Ramos (cell line): ENCODE results near the gene WDR41.
"Not testable (repeated sequence)": the region's sequence is repeated elsewhere in the genome, so short reads cannot be mapped to it uniquely, and the experiment has no call there.

Experiments used
- in situ Hi-C: fragments of 300-500 bp; cut with MboI; formaldehyde crosslinking; loops from one replicate; pipeline ENCODE4 v1.14.3; 2022; ENCODE audit warnings: low sequenced_read_pairs; ENCODE audit not compliant: unreplicated experiment

The WDR41 gene, protein sequence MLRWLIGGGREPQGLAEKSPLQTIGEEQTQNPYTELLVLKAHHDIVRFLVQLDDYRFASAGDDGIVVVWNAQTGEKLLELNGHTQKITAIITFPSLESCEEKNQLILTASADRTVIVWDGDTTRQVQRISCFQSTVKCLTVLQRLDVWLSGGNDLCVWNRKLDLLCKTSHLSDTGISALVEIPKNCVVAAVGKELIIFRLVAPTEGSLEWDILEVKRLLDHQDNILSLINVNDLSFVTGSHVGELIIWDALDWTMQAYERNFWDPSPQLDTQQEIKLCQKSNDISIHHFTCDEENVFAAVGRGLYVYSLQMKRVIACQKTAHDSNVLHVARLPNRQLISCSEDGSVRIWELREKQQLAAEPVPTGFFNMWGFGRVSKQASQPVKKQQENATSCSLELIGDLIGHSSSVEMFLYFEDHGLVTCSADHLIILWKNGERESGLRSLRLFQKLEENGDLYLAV

GRCh38 chr5:77491783-77492652 is at the start of gene WDR41:
Gene WDR41, minus strand, starts transcription at chr5:77492316. Its CDS starts 96 bp downstream, at chr5:77492220.
- in situ Hi-C loops, result no loop called here

DNA sequence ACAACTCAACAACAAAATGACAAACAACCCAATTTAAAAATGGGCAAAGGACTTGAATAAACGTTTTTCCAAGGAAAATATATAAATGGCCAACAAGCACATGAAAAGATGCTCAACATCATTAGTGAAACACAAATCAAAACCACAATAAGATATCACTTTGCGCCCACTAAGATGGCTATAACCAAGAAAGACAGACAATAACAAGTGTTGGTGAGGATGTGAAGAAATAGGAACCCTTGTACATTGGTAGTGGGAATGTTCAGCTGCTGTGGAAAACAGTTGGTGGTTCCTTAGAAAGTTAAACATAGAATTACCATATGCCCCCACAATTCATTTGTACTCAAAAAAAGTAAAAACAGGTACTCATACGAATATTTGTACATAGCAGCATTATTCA is 39.2 kb upstream of the WDR41 start:
- in situ Hi-C loops, result no loop called here

- in situ Hi-C loops, result no loop called here
Measured at GRCh38 chr5:77518304-77518703, 26.2 kb upstream of the WDR41 start.

GRCh38 chr5:77514457-77514856 is 22.3 kb upstream of the WDR41 start:
- in situ Hi-C loops, result no loop called here

GRCh38 chr5:77513321-77513720 is 21.2 kb upstream of the WDR41 start:
- in situ Hi-C loops, result no loop called here

- in situ Hi-C loops, result not testable (repeated sequence)
Measured at GRCh38 chr5:77501132-77501531, 9.0 kb upstream of the WDR41 start.

DNA sequence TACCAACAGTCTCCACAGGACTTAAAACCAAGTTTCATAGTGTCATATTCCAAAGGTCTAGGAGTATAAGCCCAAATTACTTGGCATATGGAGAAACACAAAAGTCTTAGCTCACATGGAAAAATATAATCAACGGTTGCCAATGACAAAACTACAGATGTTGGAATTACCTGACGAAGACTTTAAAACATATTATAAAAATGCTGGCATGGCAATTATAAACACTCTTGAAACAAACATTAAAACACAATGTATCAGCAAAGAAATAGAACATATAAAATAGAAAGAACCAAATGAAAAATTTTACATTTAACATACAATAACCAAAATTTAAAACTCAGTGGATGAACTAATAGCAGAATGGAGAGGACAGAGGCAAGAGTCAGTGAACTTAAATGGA is 7.9 kb upstream of the WDR41 start:
- in situ Hi-C loops, result no loop called here

DNA sequence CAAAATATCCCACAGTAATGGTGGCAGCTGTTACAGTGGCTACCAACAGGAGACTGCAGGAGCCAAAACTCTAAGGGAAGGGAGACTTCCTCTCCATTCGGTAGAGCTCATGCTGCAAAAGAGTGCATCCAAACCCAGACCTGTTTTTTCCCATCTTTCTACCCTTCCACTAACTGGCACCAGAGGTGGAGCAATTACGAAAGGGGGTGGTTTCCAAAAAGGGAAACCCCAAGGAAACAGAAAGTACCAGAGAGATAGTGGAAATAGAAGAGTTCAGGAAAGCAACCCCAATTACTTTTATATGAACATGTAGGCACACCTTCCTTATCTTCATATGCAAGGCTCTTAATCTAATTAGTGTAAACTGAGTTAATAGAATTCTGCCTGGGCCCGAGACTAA is 7.3 kb upstream of the WDR41 start:
- in situ Hi-C loops, result no loop called here

GRCh38 chr5:77498952-77499351 is 6.8 kb upstream of the WDR41 start:
- in situ Hi-C loops, result no loop called here

GRCh38 chr5:77494935-77495334 is 2.8 kb upstream of the WDR41 start:
- in situ Hi-C loops, result no loop called here

GRCh38 chr5:77492653-77493000 is 511 bp upstream of the WDR41 start:
- in situ Hi-C loops, result no loop called here

DNA sequence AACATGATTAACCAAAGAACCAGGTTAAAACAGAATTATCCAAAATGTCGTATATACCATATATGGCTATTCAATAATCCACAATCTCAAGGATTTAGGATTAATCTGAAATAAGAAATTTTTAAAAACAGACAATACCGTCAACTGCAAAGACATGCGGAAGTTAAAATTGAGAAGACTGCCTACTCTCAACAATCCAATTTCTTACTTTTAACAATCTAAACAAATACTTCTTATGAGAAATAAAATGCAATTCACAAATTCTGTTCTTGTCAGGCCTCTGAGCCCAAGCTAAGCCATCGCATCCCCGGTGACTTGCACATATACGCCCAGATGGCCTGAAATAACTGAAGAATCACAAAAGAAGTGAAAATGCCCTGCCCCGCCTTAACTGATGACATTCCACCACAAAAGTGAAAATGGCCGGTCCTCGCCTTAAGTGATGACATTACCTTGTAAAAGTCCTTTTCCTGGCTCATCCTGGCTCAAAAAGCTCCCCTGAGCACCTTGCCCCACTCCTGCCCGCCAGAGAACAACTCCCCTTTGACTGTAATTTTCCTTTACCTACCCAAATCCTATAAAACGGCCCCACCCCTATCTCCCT is 1.3 kb downstream of the WDR41 start:
- in situ Hi-C loops, result not testable (repeated sequence)

- in situ Hi-C loops, result no loop called here
Measured at GRCh38 chr5:77486344-77486962, 5.7 kb downstream of the WDR41 start.

- in situ Hi-C loops, result no loop called here
Measured at GRCh38 chr5:77483682-77484081, 8.4 kb downstream of the WDR41 start.

DNA sequence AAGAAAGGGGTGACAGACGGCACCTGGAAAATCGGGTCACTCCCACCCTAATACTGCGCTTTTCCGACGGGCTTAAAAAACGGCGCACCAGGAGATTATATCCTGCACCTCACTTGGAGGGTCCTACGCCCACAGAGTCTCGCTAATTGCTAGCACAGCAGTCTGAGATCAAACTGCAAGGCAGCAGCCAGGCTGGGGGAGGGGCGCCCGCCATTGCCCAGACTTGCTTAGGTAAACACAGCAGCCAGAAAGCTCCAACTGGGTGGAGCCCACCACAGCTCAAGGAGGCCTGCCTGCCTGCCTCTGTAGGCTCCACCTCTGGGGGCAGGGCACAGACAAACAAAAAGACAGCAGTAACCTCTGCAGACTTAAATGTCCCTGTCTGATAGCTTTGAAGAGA is 17.1 kb downstream of the WDR41 start:
- in situ Hi-C loops, result not testable (repeated sequence)

GRCh38 chr5:77468875-77469274 is 23.2 kb downstream of the WDR41 start:
- in situ Hi-C loops, result not testable (repeated sequence)

GRCh38 chr5:77463905-77464304 is 28.2 kb downstream of the WDR41 start:
- in situ Hi-C loops, result no loop called here

DNA sequence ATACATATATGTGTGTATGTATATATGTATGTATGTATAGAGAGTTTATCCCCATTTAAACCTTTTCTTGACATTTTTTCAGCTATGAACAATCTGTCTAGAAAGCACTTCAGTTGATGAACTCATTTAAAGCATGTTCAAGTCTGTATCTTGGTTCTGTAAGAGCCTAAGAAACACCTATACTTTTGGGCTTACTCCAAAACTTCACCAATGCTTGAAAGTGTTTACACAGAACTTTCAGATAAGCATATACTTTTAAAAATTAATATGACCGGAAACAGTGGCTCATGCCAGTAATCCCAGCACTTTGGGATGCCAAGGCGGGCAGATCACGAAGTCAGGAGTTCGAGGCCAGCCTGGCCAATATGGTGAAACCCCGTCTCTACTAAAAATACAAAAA is 30.8 kb downstream of the WDR41 start:
- in situ Hi-C loops, result no loop called here

DNA sequence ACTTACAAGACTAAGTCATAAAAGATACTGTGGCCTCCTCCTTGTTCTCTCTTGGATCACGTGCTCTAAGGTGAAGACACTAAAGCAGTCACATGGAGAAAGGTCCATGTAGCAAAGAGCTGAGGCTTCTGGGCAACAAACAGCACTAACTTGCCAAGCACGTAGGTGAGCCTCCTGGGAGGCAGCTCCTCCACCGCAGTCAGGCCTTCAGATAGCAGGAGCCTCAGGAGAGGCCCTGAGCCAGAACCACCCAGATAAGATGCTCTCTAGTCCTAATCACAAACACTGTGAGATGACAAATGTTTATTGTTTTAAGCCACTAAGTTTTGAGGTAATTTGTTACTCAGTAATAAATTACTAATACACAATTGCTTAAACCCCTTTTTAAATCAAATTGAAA is 38.0 kb downstream of the WDR41 start:
- in situ Hi-C loops, result no loop called here

- in situ Hi-C loops, result no loop called here
Measured at GRCh38 chr5:77452351-77452750, 39.8 kb downstream of the WDR41 start.

DNA sequence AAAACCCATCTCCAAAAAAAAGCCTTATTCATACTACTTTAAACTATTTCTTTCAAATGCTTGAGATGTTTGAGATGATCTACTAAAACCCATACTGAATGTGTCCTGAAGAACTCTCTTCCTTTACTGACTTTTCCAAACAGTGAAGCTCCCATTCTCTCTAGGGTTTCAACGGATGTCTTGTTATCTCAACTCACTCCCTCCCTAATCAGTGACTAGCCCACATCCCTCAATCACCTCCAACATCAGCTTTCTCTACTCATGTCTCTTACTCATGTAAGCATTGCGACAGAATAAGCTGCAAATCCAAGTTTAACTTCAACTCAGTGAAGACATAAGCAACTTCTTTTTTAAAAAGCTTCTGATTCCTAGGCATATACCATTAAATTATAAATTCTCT is 42.1 kb downstream of the WDR41 start:
- in situ Hi-C loops, result no loop called here
